HG03575 (cell line): ENCODE results near the gene ATP2B1.
"Not testable (repeated sequence)": the region's sequence is repeated elsewhere in the genome, so short reads cannot be mapped to it uniquely, and the experiment has no call there.

Experiments
- ATAC-seq: cut with Tn5 transposase; IDR thresholded peaks from one replicate; pipeline ENCODE4 v1.9.1; 2021; ENCODE audit not compliant: unreplicated experiment, insufficient number of reproducible peaks, low FRiP score; ENCODE audit errors: extremely low read depth

ATP2B1 gene

DNA sequence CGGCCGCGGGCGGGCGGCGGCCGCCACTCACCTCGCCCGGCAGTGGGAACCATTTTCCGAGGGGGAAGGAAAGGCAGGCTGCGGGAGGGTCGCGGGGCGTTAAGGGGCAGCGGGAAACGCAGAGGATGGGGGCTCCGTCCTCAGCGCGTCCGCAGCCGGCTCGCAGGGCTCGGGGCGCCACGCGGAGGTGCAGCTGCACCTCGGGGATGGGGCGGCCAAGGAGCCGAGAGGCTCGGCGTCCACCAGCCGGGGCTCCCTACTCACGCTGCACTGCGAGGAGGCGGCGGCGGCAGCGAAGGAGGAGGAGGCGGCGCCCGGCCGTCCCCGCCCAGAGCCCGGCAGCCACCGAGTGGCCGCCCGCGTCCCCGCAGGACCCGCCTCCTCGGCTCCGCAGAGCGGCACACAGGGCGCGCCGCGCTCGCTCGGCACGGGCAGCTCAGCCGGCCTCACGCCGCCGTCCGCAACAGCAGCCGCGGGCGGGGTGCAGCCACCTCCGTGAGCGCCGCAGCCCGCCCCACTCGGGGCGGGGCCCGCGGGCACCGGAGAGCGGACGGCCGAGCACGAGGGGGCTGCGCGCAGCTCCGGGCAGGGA is at the start of gene ATP2B1:
Gene ATP2B1, minus strand, starts transcription at position 274 of the 592 bp plus-strand sequence. CDS start 52,952 bp downstream, outside the sequence.
- peak; percentile 22 for ATAC-seq

DNA sequence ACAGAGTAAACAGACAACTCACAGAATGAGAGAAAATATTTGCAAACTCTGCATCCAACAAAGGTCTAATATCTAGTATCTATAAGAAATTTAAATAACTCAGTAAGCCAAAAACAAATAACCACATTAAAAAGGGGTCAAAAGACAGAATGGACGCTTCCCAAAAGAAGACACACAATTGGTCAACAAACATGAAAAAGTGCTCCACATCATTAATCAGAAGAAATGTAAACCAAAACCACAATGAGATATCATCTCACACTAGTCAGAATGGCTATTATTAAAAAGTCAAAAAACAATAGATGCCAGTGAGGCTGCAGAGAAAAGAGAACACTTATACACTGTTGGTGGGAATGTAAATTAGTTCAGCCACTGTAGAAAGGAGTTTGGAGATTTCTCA is 49.3 kb upstream of the ATP2B1 start:
- not testable (repeated sequence) for ATAC-seq

DNA sequence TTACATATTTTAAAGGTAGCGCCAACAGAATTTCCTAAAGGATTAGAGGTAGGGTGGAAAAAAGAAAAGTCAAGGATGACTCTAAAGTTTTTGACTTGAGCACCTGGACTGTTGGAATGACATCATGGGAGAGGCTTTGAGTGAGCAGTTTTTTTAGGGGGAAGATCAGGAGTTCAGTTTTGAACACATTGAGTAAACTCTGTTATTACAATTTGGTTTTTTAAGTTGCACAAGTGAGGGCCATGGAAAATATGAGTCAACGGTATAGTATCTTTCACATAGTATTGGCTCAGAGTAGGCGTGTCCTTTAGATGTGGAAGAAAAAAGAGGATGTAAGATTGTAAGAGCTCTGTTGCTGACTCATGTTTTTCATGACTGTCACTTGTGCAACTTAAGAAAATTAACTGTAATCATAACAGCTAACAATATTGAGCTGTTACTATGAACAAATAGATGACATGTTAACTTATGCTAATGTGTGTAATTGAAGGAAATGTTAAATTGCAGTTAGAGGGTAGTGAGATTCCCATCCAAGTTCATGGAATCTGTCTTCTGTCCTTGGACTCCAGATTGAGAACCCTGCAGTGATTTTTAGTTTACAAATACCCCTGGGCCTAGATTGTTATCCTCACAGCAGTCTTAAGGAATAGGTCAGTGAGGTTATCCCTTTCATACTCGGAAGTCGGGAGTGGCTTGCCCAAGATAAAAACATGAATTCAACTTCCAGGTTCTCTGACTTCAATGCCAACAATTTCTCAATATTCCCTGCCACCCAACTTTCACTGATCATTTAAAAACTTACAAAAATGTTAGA is 48.2 kb upstream of the ATP2B1 start:
- peak; percentile 96 for ATAC-seq

GRCh38 chr12:89756194-89756584 is 47.6 kb upstream of the ATP2B1 start:
- no peak for ATAC-seq

DNA sequence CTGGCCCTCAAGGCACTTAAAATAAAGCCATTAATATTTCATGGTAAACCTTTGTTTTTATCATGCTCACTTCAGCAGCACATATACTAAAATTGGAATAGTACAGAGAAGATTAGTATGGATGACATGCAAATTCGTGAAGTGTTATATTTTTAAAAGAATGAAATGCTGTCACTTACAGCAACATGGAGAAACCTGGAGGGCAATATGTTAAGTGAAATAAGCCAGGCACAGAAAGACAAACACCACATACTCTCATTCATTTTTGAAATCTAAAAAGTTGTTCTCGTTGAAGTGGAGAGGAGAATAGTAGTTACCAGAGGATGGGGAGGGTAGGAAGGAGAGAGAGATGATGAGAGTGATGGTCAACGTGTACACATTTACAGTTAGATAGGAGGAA is 45.4 kb upstream of the ATP2B1 start:
- no peak for ATAC-seq

DNA sequence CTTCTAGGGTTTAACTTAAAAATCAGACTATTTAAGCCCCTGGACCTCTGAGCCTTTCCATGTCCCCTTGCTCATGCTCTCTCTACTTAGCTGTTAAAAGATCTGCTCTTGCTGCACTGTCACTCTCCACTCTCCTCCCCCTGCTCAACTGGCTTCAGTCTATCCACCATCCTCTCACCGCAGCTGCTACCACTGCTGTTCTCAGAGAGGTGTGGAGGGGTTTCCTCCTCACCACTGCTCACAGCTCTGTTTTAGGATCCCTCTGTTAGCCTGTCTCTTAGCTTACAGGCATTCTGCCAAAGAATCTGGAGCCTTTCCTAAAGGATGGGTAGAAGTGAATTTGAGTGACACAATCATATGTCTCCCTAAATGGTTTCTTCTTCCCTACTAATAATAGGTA is 43.7 kb upstream of the ATP2B1 start:
- no peak for ATAC-seq

- no peak for ATAC-seq
These were observed 42.0 kb upstream of the ATP2B1 start for GRCh38 chr12:89750389-89751351.

DNA sequence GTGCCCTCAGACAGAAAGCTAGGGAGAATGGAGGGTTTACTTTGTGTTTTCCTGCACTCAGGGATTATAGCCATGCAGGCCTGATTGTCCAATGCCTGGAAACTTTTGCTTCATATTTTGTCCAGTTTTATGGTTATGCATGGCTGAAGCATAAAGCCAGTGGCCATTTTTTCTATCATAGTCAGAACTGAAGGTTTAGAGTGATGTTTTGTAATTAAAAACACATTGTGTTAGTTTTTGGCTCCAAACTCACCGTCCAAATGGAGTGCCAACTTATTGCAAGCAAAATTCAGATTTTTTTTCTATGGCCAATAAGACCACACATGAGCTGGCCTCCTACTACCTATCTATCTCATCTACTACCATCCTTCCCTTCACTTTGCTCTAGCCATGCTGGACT is 40.2 kb upstream of the ATP2B1 start:
- no peak for ATAC-seq

GRCh38 chr12:89745286-89745685 is 36.6 kb upstream of the ATP2B1 start:
- ATAC-seq = no peak

GRCh38 chr12:89742337-89743022 is 33.8 kb upstream of the ATP2B1 start:
- no peak for ATAC-seq

DNA sequence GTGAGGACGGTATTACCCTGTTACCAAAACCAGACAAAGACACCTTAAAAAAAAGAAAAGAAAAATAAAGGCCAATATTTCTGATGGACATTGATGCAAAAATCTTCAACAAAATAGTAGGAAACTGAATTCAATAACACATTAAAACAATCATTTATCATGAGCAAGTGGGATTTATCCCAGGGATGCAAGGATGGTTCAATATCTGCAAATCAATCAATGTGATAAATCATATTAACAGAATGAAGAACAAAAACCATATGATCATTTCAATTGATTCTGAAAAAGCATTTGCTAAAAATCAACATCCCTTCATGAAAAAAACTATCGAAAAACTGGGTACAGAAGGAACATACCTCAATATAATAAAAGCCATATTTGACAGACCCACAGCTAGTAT is 32.3 kb upstream of the ATP2B1 start:
- no peak for ATAC-seq

GRCh38 chr12:89736995-89737394 is 28.4 kb upstream of the ATP2B1 start:
- ATAC-seq = no peak

GRCh38 chr12:89733579-89734201 is 25.1 kb upstream of the ATP2B1 start:
- no peak for ATAC-seq

- ATAC-seq = no peak
These were observed 23.9 kb upstream of the ATP2B1 start for GRCh38 chr12:89732522-89732921.

- ATAC-seq = no peak
These were observed 23.0 kb upstream of the ATP2B1 start for GRCh38 chr12:89731614-89732013.

DNA sequence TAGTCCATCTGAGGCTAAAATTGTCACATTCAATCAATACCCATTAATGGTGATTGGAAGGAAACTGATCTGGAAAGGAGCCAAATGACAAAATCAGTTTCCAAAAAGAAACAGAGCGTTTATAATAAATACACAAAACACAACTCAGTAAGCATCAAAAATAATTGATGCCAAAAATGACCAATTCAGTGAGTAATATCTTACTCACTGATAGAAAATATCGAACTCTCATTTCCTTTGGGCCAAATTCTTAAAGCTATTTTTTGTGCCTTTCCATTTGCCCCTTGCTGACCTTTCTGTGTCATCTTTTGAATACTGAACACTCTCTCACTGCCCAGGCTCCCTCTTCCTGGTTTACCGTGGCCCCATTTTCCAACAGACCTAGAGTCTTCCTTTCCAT is 22.5 kb upstream of the ATP2B1 start:
- no peak for ATAC-seq

DNA sequence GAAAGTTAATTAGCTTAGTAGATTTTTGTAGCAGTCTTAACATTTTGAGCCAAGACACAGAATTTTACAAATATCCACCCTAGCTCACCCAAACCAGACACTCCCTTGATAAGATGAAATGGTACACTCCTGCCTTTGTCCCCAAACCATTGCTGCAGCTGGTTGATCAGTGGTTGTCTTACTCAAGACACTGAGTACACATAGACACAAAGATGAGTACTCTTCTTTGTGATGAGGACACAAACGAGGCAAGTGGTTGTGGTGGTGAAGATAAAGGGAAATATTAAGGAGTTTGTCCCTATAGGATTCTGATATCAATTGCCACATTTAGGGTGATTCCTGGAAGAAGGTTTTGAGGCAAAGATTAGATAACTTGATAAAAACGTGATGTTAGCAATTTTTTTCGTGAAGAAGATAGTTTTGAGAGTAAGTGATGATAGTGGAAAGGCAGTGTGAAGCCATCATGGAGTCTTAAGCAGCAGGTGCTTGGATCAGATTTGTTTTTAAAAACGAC is 21.4 kb upstream of the ATP2B1 start:
- no peak for ATAC-seq

DNA sequence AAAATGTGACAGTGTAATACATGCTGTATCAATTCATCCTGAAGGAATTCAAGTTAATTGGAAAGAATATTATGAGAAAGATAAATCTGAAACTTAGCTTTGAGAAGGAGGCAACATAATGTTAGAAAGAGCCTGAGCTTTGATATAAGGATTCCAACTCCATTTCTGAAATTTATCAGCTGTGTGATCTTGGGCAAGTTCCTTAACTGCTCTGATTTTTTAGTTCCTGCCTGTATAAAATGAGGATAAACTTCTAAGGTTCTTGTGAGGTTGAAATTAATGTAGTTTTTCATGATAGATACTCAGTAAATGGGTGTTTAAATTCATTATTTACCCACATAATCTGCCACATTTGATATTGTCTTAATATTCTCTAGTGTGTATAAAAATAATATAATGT is 14.6 kb upstream of the ATP2B1 start:
- ATAC-seq = no peak
